Panc1 (cell line): ENCODE measurements around the gene SLC45A1. TPM values are rescaled to one million over a fixed set of nuclear protein-coding genes. Genes with fewer than 3 reads are reported as not detected.

Experiments used
- ATAC-seq: fragments of 200-7000 bp; cut with Tn5 transposase; 2 replicates; pipeline ENCODE4 v1.9.1; 2020; ENCODE audit warnings: mild to moderate bottlenecking, moderate library complexity
- BruUV-seq: library from RNA; stranded (reverse); fragments of 400-500 nt; replicated peaks from 2 replicates; lab custom pipeline; 2021; lab: Mats Ljungman, UMichigan
- CTCF ChIA-PET: fragments of 300-600 bp; sonication (Branson Sonifier 250); formaldehyde crosslinking; loops from one replicate; lab custom pipeline; 2022; ENCODE audit warnings: antibody characterized with exemption; lab: Charles Lee
- POLR2A ChIA-PET: fragments of 300-600 bp; sonication (Branson Sonifier 250); formaldehyde crosslinking; loops from one replicate; lab custom pipeline; 2022; ENCODE audit warnings: antibody characterized with exemption; lab: Charles Lee
- DNase-seq: peaks from one replicate; pipeline ENCODE4 v3.0.0-alpha.2; 2010; ENCODE audit warnings: low read depth, low spot score
- H3K27ac ChIP-seq: 2 replicates; pipeline ENCODE4 v1.5.1; 2011; ENCODE audit warnings: mild to moderate bottlenecking, low read length, inconsistent platforms
- H3K27me3 ChIP-seq: fragments of 200-500 bp; sonication (Bioruptor generic); 2 replicates; pipeline ENCODE4 v1.6.0; 2014; ENCODE audit warnings: low read length, inconsistent platforms; ENCODE audit not compliant: control insufficient read depth, insufficient read depth
- H3K36me3 ChIP-seq: fragments of 200-500 bp; sonication (Bioruptor generic); 2 replicates; pipeline ENCODE4 v1.5.1; 2014; ENCODE audit warnings: inconsistent platforms, mild to moderate bottlenecking, low read length, moderate library complexity; ENCODE audit not compliant: control insufficient read depth, insufficient read depth
- H3K4me1 ChIP-seq: 2 replicates; pipeline ENCODE4 v1.5.1; 2011; ENCODE audit warnings: inconsistent platforms, mild to moderate bottlenecking, low read length, moderate library complexity; ENCODE audit not compliant: control insufficient read depth, insufficient read depth
- H3K4me3 ChIP-seq, 2 experiments: 2 replicates each; pipeline ENCODE4 v1.5.1; 2011 to 2012; ENCODE audit warnings: low read depth in 2 of 2, low read length in 2 of 2, mild to moderate bottlenecking in 2 of 2, inconsistent platforms in 1 of 2, moderate library complexity in 1 of 2
- H3K9me3 ChIP-seq: fragments of 200-500 bp; sonication (Bioruptor generic); 2 replicates; pipeline ENCODE4 v1.5.1; 2014; ENCODE audit warnings: low read depth, mild to moderate bottlenecking, inconsistent platforms, low read length, moderate library complexity; ENCODE audit not compliant: control insufficient read depth, insufficient read depth
- CTCF ChIP-seq: fragments of 450-650 bp; IDR thresholded peaks from 2 replicates; pipeline ENCODE4 v1.5.1; 2017; ENCODE audit warnings: mild to moderate bottlenecking
- POLR2AphosphoS5 ChIP-seq: IDR thresholded peaks from 2 replicates; pipeline ENCODE4 v1.6.1; 2012; ENCODE audit warnings: mild to moderate bottlenecking, low read depth, low read length, moderate library complexity
- REST ChIP-seq, 2 experiments: IDR thresholded peaks; 2 replicates each; pipeline ENCODE4 v1.6.1; 2011 to 2012; ENCODE audit warnings: low read depth in 2 of 2, control low read depth in 1 of 2, low read length in 1 of 2, mild to moderate bottlenecking in 1 of 2, moderate library complexity in 1 of 2; ENCODE audit not compliant: insufficient read depth in 1 of 2
- SIN3A ChIP-seq: IDR thresholded peaks from 2 replicates; pipeline ENCODE4 v1.6.1; 2012; ENCODE audit warnings: low read depth, mild to moderate bottlenecking, low read length, moderate library complexity, borderline replicate concordance; ENCODE audit not compliant: insufficient read depth
- TCF7L2 ChIP-seq: IDR thresholded peaks from 2 replicates; pipeline ENCODE4 v1.6.1; 2011; ENCODE audit warnings: mild to moderate bottlenecking, low read depth, low read length, inconsistent platforms
- in situ Hi-C: cut with HindIII; loops from 2 replicates; pipeline ENCODE4 v1.10.0; 2016; ENCODE audit warnings: low sequenced_read_pairs, low pct_unique_long_range_greater_than_20kb
- intact Hi-C: fragments of 100-400 bp; cut with micrococcal nuclease; formaldehyde crosslinking; loops from one replicate; pipeline ENCODE4 v1.10.0; 2022; ENCODE audit not compliant: unreplicated experiment
- total RNA-seq: library from RNA; stranded (reverse); gene quantifications from one replicate; pipeline ENCODE4 v1.2.1, GENCODE V29; 2021; ENCODE audit not compliant: unreplicated experiment

Gene SLC45A1
- total RNA-seq, 1 experiment from 2014 or later = 11.3 TPM

GRCh38 chr1:8293118-8293517 is 24.8 kb upstream of the SLC45A1 start:
- in situ Hi-C loops (no loop called here), intact Hi-C loops (no loop called here)
- Histone ChIP-seq H3K36me3 (no peaks in the 10 kb centered on the region), H3K27ac (peak overlapping the region; percentile 3; the same call in 1 of the 2 replicates), H3K4me3 (no peak overlapping the region), H3K4me1 (no peaks in the 10 kb centered on the region), H3K27me3 (no peaks in the 10 kb centered on the region), H3K9me3 (no peaks in the 10 kb centered on the region)
- ChIA-PET POLR2A (interaction anchor here (0.6 to 0.8 kb wide), 2 partner anchors 186 to 275 kb away, joined by 3 to 4 read pairs; no protein-coding TSS in a partner anchor), CTCF (no interaction called here)
- no peak for TF ChIP-seq SIN3A
- no peak for TF ChIP-seq REST (IDR thresholded peaks at IDR 0.05; ENCODE audit: insufficient read depth in 1 of 2, low read depth in 2 of 2, low read length in 1 of 2)
- TF ChIP-seq TCF7L2 = no peak
- TF ChIP-seq CTCF = no peak
- TF ChIP-seq POLR2AphosphoS5 = no peak
- BruUV-seq = no TSS peak
- no peak for ATAC-seq
- no peak for DNase-seq

GRCh38 chr1:8293641-8294169 is 24.2 kb upstream of the SLC45A1 start:
- BruUV-seq = no TSS peak
- no peak for ATAC-seq
- no peak for TF ChIP-seq TCF7L2
- TF ChIP-seq CTCF = no peak
- TF ChIP-seq POLR2AphosphoS5 = no peak
- TF ChIP-seq SIN3A = no peak
- no peak for TF ChIP-seq REST (IDR thresholded peaks at IDR 0.05; ENCODE audit: insufficient read depth in 1 of 2, low read depth in 2 of 2, low read length in 1 of 2)
- H3K4me1 ChIP-seq = no peaks in the 10 kb centered on the region
- POLR2A ChIA-PET = interaction anchor here (0.6 to 0.8 kb wide), 2 partner anchors 187 to 275 kb away, joined by 3 to 4 read pairs; no protein-coding TSS in a partner anchor
- no peaks in the 10 kb centered on the region for H3K27me3 ChIP-seq
- DNase-seq = no peak
- H3K4me3 ChIP-seq = no peak overlapping the region
- H3K36me3 ChIP-seq = no peaks in the 10 kb centered on the region
- H3K9me3 ChIP-seq = no peaks in the 10 kb centered on the region
- intact Hi-C loops = no loop called here
- CTCF ChIA-PET = no interaction called here
- peak overlapping the region; percentile 65 for H3K27ac ChIP-seq
- in situ Hi-C loops = no loop called here
